HG03558 (cell line): ENCODE results near the gene ELMO1.

Experiments
- ATAC-seq: cut with Tn5 transposase; IDR thresholded peaks from one replicate; pipeline ENCODE4 v1.9.1; 2021; ENCODE audit warnings: moderate number of reproducible peaks; ENCODE audit not compliant: unreplicated experiment; ENCODE audit errors: extremely low read depth

Gene ELMO1

GRCh38 chr7:37476428-37476827 lies 27.8 kb upstream of the ELMO1 start:
- no peak for ATAC-seq

- no peak for ATAC-seq
These were observed 27.0 kb upstream of the ELMO1 start for GRCh38 chr7:37475646-37476045.

- no peak for ATAC-seq
These were observed 23.0 kb upstream of the ELMO1 start for GRCh38 chr7:37471619-37472018.

GRCh38 chr7:37467002-37467401 lies 18.3 kb upstream of the ELMO1 start:
- no peak for ATAC-seq

- no peak for ATAC-seq
These were observed 13.5 kb upstream of the ELMO1 start for GRCh38 chr7:37462138-37462537.

- no peak for ATAC-seq
These were observed 6.4 kb upstream of the ELMO1 start for GRCh38 chr7:37455081-37455480.

- ATAC-seq: no peak
These were observed 3.7 kb upstream of the ELMO1 start for GRCh38 chr7:37452346-37452745.

- no peak for ATAC-seq
These were observed 1.4 kb upstream of the ELMO1 start for GRCh38 chr7:37450035-37450434.

- no peak for ATAC-seq
These were observed 957 bp upstream of the ELMO1 start for GRCh38 chr7:37449621-37450020.

GRCh38 chr7:37448011-37448635 lies 541 bp downstream of the ELMO1 start:
- ATAC-seq: no peak

GRCh38 chr7:37446371-37446770 lies 2.3 kb downstream of the ELMO1 start:
- no peak for ATAC-seq

GRCh38 chr7:37445790-37446189 lies 2.9 kb downstream of the ELMO1 start:
- ATAC-seq: no peak

- ATAC-seq: no peak
These were observed 3.5 kb downstream of the ELMO1 start for GRCh38 chr7:37445064-37445723.

- no peak for ATAC-seq
These were observed 5.0 kb downstream of the ELMO1 start for GRCh38 chr7:37443627-37444026.

GRCh38 chr7:37442268-37442667 lies 6.4 kb downstream of the ELMO1 start:
- ATAC-seq: no peak

GRCh38 chr7:37441816-37442215 lies 6.8 kb downstream of the ELMO1 start:
- ATAC-seq: no peak

- ATAC-seq: no peak
These were observed 7.3 kb downstream of the ELMO1 start for GRCh38 chr7:37441386-37441760.

GRCh38 chr7:37440738-37441385 lies 7.8 kb downstream of the ELMO1 start:
- no peak for ATAC-seq

- no peak for ATAC-seq
These were observed 9.0 kb downstream of the ELMO1 start for GRCh38 chr7:37439653-37440026.

- ATAC-seq: no peak
These were observed 9.6 kb downstream of the ELMO1 start for GRCh38 chr7:37438906-37439652.
